ENCODE results near the gene CES2.

The CES2 gene

DNA sequence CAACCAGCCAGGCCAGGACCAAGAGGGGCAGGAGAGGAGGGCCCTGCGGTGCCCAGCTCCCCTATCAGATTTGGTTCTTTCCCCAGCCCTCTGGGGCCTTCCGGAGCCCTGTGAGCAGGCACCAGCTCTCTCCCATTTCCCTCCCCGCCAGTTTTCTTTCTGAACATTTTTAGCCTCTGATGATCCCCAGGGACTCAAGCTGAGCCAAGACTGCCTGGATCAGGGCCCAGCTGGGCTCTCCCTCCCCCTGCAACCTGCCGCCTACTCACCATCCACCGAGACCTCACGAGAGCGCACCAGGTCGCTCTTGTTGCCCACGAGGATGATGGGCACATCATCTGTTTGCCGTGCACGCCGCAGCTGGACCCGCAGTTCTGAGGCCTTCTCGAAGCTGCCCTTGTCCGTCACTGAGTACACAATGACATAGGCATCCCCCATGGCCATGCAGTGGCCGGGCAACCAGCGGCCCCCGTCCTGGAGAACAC is 12.0 kb upstream of the CES2 start:
- Histone ChIP-seq H3K4me3 (ENCODE audit: low read length) (no peak overlapping the region), H2BK120ac (ENCODE audit: low read depth, low read length) (no peak overlapping the region), H3K27me3 (ENCODE audit: insufficient read depth, low read length, poor library complexity) (peaks cover 18% of the 10 kb centered on the region), H3K56ac (ENCODE audit: low read length) (no peak overlapping the region), H3K4me2 (ENCODE audit: low read length) (no peak overlapping the region), H2AK5ac (ENCODE audit: low read length) (no peak overlapping the region), H3K36me3 (ENCODE audit: control insufficient read depth, insufficient read depth, low read length) (no peaks in the 10 kb centered on the region), H2BK5ac (ENCODE audit: low read length) (no peak overlapping the region), H3K9ac (ENCODE audit: low read length) (no peak overlapping the region), H3K79me2 (ENCODE audit: control insufficient read depth, insufficient read depth, low read length) (no peaks in the 10 kb centered on the region), H4K5ac (ENCODE audit: low read length) (no peak overlapping the region), H2BK15ac (replicated peaks; ENCODE audit: low read depth) (no peak overlapping the region), H3K18ac (ENCODE audit: low read length) (no peak overlapping the region), H3K4ac (ENCODE audit: low read depth, low read length) (no peak overlapping the region), H3K4me1 (ENCODE audit: control insufficient read depth, low read depth, low read length) (no peaks in the 10 kb centered on the region), H4K8ac (ENCODE audit: low read depth, low read length) (no peak overlapping the region), H3K23ac (ENCODE audit: low read length) (no peak overlapping the region), H3K79me1 (ENCODE audit: low read length) (no peaks in the 10 kb centered on the region), H3K27ac (ENCODE audit: low read depth, low read length) (no peak overlapping the region)
- no CpG with 5 or more reads among the region's 18 CpGs for WGBS (ENCODE audit: extremely low coverage, insufficient coverage, low lambda C conversion rate)
- DNase-seq: no peak

DNA sequence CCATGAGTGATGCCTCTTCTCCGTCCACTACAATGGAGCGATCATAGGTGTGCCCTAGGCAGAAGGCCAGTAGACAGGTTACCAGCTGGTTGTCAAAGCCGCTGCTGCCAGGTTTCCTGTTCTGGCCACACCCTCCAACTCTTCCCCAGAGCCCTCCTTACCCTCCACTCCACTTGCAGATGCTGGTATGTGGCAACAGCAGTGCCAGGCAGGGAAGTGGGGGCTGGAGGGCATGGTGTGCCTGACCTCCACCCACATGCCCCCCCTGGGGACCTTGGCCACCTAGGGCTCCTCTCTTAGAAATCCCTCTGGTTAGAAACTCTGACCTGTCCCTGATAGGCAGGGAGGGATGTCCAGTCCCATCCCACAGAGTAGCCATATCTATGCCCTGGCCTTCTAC is 11.4 kb upstream of the CES2 start:
- no CpG with 5 or more reads among the region's 3 CpGs for WGBS (ENCODE audit: extremely low coverage, insufficient coverage, low lambda C conversion rate)
- H3K9ac ChIP-seq (ENCODE audit: low read length): no peak overlapping the region
- H3K23ac ChIP-seq (ENCODE audit: low read length): no peak overlapping the region
- no peak overlapping the region for H2BK5ac ChIP-seq (ENCODE audit: low read length)
- no peaks in the 10 kb centered on the region for H3K79me1 ChIP-seq (ENCODE audit: low read length)
- no peak overlapping the region for H2AK5ac ChIP-seq (ENCODE audit: low read length)
- no peaks in the 10 kb centered on the region for H3K4me1 ChIP-seq (ENCODE audit: control insufficient read depth, low read depth, low read length)
- H3K79me2 ChIP-seq (ENCODE audit: control insufficient read depth, insufficient read depth, low read length): no peaks in the 10 kb centered on the region
- no peaks in the 10 kb centered on the region for H3K36me3 ChIP-seq (ENCODE audit: control insufficient read depth, insufficient read depth, low read length)
- H3K4ac ChIP-seq (ENCODE audit: low read depth, low read length): no peak overlapping the region
- H3K56ac ChIP-seq (ENCODE audit: low read length): no peak overlapping the region
- no peak overlapping the region for H2BK120ac ChIP-seq (ENCODE audit: low read depth, low read length)
- H3K4me2 ChIP-seq (ENCODE audit: low read length): no peak overlapping the region
- H4K8ac ChIP-seq (ENCODE audit: low read depth, low read length): no peak overlapping the region
- no peak overlapping the region for H2BK15ac ChIP-seq (replicated peaks; ENCODE audit: low read depth)
- no peak overlapping the region for H3K27ac ChIP-seq (ENCODE audit: low read depth, low read length)
- no peak overlapping the region for H4K5ac ChIP-seq (ENCODE audit: low read length)
- no peak overlapping the region for H3K4me3 ChIP-seq (ENCODE audit: low read length)
- peaks cover 18% of the 10 kb centered on the region for H3K27me3 ChIP-seq (ENCODE audit: insufficient read depth, low read length, poor library complexity)
- no peak overlapping the region for H3K18ac ChIP-seq (ENCODE audit: low read length)
- no peak for DNase-seq

DNA sequence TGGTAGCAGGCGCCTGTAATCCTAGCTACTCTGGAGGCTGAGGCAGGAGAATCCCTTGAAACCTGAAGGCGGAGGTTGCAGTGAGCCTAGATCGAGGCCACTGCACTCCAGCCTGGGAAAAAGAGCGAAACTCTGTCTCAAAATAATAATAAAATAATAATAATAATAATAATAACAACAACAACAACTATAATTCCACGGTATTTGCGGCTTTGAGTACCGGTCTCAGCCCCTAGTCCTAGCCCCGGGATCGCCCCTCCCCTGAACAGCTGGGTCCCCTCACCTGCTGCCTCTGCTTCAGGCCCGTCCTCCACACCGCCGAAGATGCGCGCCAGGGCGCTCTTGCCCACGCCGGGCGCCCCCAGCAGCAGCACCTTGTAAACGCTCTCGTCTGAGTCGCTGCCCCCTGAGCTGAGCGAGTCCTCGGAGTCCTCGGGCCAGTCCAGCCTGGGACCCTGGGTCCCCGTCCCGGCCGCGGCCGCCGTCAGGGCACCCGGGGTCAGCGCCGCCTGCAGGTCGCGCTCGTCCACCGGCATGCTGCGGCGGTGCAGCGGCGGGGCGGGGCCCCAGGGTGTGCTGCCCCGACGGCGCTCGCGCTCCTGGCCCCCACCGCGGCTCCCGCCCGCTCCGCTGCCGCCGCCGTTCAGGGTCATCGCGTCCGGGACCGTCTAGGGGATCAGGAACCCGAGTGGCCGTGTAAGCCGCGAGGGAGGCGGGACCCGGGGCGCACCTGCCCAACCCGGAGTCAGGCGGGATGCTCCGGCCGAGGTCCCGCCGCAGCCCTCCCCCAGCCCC is 10.6 kb upstream of the CES2 start:
- WGBS (ENCODE audit: extremely low coverage, insufficient coverage, low lambda C conversion rate): no CpG with 5 or more reads among the region's 72 CpGs
- no peaks in the 10 kb centered on the region for H3K4me1 ChIP-seq (ENCODE audit: control insufficient read depth, low read depth, low read length)
- H3K79me1 ChIP-seq (ENCODE audit: low read length): no peaks in the 10 kb centered on the region

DNA sequence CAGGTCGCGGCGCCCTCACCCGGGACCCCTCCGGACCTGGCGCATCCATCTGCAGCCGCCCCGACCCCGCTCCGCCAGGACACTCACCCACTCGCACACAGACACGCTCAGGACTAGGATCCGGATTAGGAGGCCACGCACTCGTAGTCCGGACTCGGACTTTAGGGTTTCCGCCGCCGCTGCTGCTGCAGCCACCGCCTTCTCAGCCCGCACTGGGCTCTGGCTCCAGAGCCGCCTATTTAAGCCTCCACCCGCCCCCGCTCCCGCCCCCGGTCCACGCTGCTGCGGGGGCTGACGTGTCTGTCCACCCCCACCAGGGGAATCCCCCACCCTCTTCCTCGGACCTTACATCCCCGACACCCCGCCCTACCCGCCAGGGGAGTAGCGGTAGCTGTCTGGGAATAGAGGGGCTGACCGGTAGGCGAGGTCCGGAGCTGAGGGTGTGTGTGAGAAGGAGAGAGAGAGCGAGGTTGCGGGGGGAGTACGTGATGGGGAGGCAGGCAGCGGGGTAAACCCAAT is 9.9 kb upstream of the CES2 start, which contains the start of gene RRAD:
RRAD (minus strand) TSS at position 214 of the 519 bp plus-strand sequence. CDS start 356 bp downstream, outside the sequence.
- H3K27ac ChIP-seq (ENCODE audit: low read depth, low read length): no peak within 1 kb of the TSS
- no peak within 1 kb of the TSS for H2AK5ac ChIP-seq (ENCODE audit: low read length)

More for the DNA sequence above, 10.6 kb upstream of the CES2 start:
- H3K27me3 ChIP-seq (ENCODE audit: insufficient read depth, low read length, poor library complexity): peaks cover 18% of the 10 kb centered on the region
- no peak overlapping the region for H4K8ac ChIP-seq (ENCODE audit: low read depth, low read length)
- H2BK5ac ChIP-seq (ENCODE audit: low read length): no peak overlapping the region
- no peak overlapping the region for H3K27ac ChIP-seq (ENCODE audit: low read depth, low read length)
- H3K9ac ChIP-seq (ENCODE audit: low read length): no peak overlapping the region
- no peak overlapping the region for H3K4me3 ChIP-seq (ENCODE audit: low read length)
- H3K79me2 ChIP-seq (ENCODE audit: control insufficient read depth, insufficient read depth, low read length): no peaks in the 10 kb centered on the region
- H4K5ac ChIP-seq (ENCODE audit: low read length): no peak overlapping the region
- H3K18ac ChIP-seq (ENCODE audit: low read length): no peak overlapping the region
- DNase-seq: peak; percentile 43
- no peak overlapping the region for H3K4ac ChIP-seq (ENCODE audit: low read depth, low read length)
- H2BK15ac ChIP-seq (replicated peaks; ENCODE audit: low read depth): no peak overlapping the region
- H2AK5ac ChIP-seq (ENCODE audit: low read length): no peak overlapping the region
- no peak overlapping the region for H3K56ac ChIP-seq (ENCODE audit: low read length)
- no peak overlapping the region for H2BK120ac ChIP-seq (ENCODE audit: low read depth, low read length)
- no peak overlapping the region for H3K4me2 ChIP-seq (ENCODE audit: low read length)
- H3K36me3 ChIP-seq (ENCODE audit: control insufficient read depth, insufficient read depth, low read length): no peaks in the 10 kb centered on the region
- no peak overlapping the region for H3K23ac ChIP-seq (ENCODE audit: low read length)

DNA sequence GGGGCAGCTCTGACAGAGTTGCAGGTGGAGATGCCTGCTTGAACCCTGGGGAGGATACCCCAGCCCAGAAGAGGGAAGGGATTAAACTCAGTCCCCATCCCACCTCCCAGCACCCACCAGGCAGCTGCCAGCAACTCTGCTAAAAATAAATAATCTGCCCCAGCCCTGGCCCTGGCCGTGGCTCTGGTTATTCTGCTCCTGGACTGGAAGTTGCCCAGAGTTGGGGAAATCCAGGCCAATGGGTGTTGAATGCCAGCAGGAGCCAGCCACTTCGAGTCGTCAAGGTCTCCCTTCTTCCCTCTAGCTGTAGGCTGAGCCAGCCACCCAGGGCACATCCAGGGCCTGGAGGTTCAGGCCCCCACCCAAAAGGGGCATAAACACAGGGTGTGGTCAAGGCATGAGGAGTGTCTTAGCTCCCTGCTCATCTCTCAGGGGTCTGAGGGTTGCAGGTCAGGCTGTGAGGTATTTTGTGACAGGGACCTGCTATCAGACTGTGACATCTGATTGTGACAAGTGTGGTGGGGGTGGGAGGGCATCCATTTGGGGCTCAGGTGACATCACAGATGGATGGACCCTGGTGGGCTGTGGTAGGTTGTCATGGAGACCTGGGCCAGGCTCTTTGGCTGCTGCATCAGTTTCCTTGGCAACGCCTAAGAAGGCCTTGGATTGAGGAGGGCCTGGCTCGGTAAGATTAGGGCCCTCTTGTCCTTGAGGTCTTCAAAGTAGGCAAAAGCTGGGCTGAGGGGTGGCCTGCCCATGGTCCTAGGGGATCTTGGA is 9.0 kb upstream of the CES2 start:
- WGBS (ENCODE audit: extremely low coverage, insufficient coverage, low lambda C conversion rate): no CpG with 5 or more reads among the region's 5 CpGs
- Histone ChIP-seq H3K27me3 (ENCODE audit: insufficient read depth, low read length, poor library complexity) (peaks cover 18% of the 10 kb centered on the region), H3K27ac (ENCODE audit: low read depth, low read length) (no peak overlapping the region)

More for the DNA sequence above, 9.9 kb upstream of the CES2 start, which contains the start of gene RRAD:
- H3K4me3 ChIP-seq (ENCODE audit: low read length): no peak within 1 kb of the TSS
- H2BK15ac ChIP-seq (replicated peaks; ENCODE audit: low read depth): no peak within 1 kb of the TSS
- H3K79me2 ChIP-seq (ENCODE audit: control insufficient read depth, insufficient read depth, low read length): no peaks in the 10 kb centered on the region
- H3K4me2 ChIP-seq (ENCODE audit: low read length): no peak within 1 kb of the TSS
- no peak within 1 kb of the TSS for H4K8ac ChIP-seq (ENCODE audit: low read depth, low read length)
- H3K18ac ChIP-seq (ENCODE audit: low read length): no peak within 1 kb of the TSS
- peak; percentile 19 for DNase-seq
- H2BK120ac ChIP-seq (ENCODE audit: low read depth, low read length): no peak within 1 kb of the TSS
- no peak within 1 kb of the TSS for H2BK5ac ChIP-seq (ENCODE audit: low read length)
- H3K23ac ChIP-seq (ENCODE audit: low read length): no peak within 1 kb of the TSS
- H3K4ac ChIP-seq (ENCODE audit: low read depth, low read length): no peak within 1 kb of the TSS
- peaks cover 18% of the 10 kb centered on the region for H3K27me3 ChIP-seq (ENCODE audit: insufficient read depth, low read length, poor library complexity)
- H3K36me3 ChIP-seq (ENCODE audit: control insufficient read depth, insufficient read depth, low read length): no peaks in the 10 kb centered on the region
- no peaks in the 10 kb centered on the region for H3K4me1 ChIP-seq (ENCODE audit: control insufficient read depth, low read depth, low read length)
- no peaks in the 10 kb centered on the region for H3K79me1 ChIP-seq (ENCODE audit: low read length)
- H3K9ac ChIP-seq (ENCODE audit: low read length): no peak within 1 kb of the TSS
- H3K56ac ChIP-seq (ENCODE audit: low read length): no peak within 1 kb of the TSS
- no CpG with 5 or more reads among the region's 42 CpGs for WGBS (ENCODE audit: extremely low coverage, insufficient coverage, low lambda C conversion rate)
- H4K5ac ChIP-seq (ENCODE audit: low read length): no peak within 1 kb of the TSS

More for the DNA sequence above, 9.0 kb upstream of the CES2 start:
- H3K4me3 ChIP-seq (ENCODE audit: low read length): no peak overlapping the region
- H3K79me1 ChIP-seq (ENCODE audit: low read length): no peaks in the 10 kb centered on the region
- peak; percentile 30 for DNase-seq
- no peak overlapping the region for H3K23ac ChIP-seq (ENCODE audit: low read length)
- no peak overlapping the region for H3K18ac ChIP-seq (ENCODE audit: low read length)
- H4K8ac ChIP-seq (ENCODE audit: low read depth, low read length): no peak overlapping the region
- no peak overlapping the region for H2BK120ac ChIP-seq (ENCODE audit: low read depth, low read length)
- no peak overlapping the region for H3K4me2 ChIP-seq (ENCODE audit: low read length)
- no peaks in the 10 kb centered on the region for H3K36me3 ChIP-seq (ENCODE audit: control insufficient read depth, insufficient read depth, low read length)
- no peaks in the 10 kb centered on the region for H3K4me1 ChIP-seq (ENCODE audit: control insufficient read depth, low read depth, low read length)
- H3K79me2 ChIP-seq (ENCODE audit: control insufficient read depth, insufficient read depth, low read length): no peaks in the 10 kb centered on the region
- no peak overlapping the region for H4K5ac ChIP-seq (ENCODE audit: low read length)
- no peak overlapping the region for H3K4ac ChIP-seq (ENCODE audit: low read depth, low read length)
- no peak overlapping the region for H2BK5ac ChIP-seq (ENCODE audit: low read length)
- no peak overlapping the region for H2BK15ac ChIP-seq (replicated peaks; ENCODE audit: low read depth)
- H3K9ac ChIP-seq (ENCODE audit: low read length): no peak overlapping the region
- H2AK5ac ChIP-seq (ENCODE audit: low read length): no peak overlapping the region
- H3K56ac ChIP-seq (ENCODE audit: low read length): no peak overlapping the region

Data from mesendoderm (in vitro differentiated cells).